Measurements from ENCODE around the gene NAV2.

NAV2 gene, protein sequence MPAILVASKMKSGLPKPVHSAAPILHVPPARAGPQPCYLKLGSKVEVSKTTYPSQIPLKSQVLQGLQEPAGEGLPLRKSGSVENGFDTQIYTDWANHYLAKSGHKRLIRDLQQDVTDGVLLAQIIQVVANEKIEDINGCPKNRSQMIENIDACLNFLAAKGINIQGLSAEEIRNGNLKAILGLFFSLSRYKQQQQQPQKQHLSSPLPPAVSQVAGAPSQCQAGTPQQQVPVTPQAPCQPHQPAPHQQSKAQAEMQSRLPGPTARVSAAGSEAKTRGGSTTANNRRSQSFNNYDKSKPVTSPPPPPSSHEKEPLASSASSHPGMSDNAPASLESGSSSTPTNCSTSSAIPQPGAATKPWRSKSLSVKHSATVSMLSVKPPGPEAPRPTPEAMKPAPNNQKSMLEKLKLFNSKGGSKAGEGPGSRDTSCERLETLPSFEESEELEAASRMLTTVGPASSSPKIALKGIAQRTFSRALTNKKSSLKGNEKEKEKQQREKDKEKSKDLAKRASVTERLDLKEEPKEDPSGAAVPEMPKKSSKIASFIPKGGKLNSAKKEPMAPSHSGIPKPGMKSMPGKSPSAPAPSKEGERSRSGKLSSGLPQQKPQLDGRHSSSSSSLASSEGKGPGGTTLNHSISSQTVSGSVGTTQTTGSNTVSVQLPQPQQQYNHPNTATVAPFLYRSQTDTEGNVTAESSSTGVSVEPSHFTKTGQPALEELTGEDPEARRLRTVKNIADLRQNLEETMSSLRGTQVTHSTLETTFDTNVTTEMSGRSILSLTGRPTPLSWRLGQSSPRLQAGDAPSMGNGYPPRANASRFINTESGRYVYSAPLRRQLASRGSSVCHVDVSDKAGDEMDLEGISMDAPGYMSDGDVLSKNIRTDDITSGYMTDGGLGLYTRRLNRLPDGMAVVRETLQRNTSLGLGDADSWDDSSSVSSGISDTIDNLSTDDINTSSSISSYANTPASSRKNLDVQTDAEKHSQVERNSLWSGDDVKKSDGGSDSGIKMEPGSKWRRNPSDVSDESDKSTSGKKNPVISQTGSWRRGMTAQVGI (N-terminal part only)

DNA sequence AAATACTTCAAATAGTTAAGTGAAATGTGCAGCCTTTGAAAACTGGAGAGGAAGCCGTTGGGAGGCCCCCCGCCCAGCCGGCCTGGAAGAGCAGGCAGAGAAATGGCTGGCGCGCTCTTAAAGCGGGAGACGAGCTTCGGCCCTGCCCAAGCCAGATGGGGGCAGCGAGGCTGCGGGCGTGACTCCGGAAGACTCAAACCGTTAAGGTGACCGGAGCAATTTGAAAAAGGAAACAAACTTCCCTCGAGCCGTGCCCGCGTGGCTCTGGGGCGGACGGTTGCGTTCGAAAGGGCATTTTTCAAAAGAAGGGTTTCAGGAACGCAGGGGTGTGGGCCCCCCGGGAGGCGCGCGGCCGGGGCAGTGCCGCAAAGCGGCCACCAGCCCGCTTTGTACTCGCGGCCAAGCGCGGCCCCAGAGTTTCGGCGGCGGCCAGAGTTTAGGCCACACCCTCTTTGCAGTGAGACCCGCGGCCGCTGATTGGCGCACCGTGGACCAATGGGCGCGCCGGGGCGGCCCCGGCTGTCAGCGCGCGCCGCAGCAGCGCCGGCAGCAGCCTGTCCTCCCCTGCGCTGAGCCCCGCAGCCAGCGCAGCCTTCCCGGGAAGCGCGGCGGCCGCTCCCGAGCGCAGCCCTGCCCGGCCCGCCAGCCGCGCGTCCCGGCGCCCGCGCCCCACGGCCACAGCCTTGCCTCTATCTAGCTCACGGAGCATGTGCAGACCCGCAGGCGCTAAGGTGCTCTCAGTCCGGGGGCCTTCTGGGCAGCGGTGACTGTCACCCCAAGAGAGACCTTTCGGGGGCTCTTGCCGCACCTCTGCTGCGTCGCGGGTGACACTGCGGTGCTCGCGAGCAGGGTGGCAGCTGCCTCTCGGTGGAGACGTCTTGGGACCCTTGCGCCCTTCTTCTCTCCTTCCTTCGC lies at the start of gene NAV2:
Gene NAV2 (plus strand): TSS at position 557 of the 915 bp plus-strand sequence. CDS start 859 bp downstream, outside the sequence.
- H3K27ac Mint-ChIP-seq: peak within 1 kb of the TSS; percentile 85
- H3K4me3 Mint-ChIP-seq: peak within 1 kb of the TSS; percentile 90
- H3K27me3 Mint-ChIP-seq (ENCODE audit: low read depth): peaks cover 68% of the 10 kb centered on the region
- peaks cover 20% of the 10 kb centered on the region for H3K4me1 Mint-ChIP-seq (ENCODE audit: low read depth)
- H3K36me3 Mint-ChIP-seq (ENCODE audit: low read depth): peaks cover 5% of the 10 kb centered on the region
- no peaks in the 10 kb centered on the region for H3K9me3 Mint-ChIP-seq

DNA sequence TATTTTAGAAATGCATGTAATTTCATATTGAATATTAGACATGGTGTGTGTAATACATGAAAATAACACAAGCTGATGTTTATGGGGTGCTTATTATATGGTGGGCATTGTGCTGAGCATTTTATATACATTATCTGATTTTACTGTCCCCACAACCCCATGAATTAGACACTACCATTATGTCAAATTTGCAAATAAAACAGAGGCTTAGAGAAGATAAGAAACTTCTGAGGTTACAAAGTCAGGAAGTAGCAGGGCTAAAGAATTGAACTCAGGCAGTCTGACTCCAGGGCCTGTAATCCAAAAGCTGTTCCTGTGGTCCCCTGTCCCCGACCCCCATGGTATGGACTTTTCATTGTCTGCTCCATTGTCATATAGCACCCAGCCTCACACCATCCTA lies 49.4 kb upstream of the NAV2 start:
- H3K36me3 Mint-ChIP-seq (ENCODE audit: low read depth): no peaks in the 10 kb centered on the region
- no peak overlapping the region for H3K27ac Mint-ChIP-seq

DNA sequence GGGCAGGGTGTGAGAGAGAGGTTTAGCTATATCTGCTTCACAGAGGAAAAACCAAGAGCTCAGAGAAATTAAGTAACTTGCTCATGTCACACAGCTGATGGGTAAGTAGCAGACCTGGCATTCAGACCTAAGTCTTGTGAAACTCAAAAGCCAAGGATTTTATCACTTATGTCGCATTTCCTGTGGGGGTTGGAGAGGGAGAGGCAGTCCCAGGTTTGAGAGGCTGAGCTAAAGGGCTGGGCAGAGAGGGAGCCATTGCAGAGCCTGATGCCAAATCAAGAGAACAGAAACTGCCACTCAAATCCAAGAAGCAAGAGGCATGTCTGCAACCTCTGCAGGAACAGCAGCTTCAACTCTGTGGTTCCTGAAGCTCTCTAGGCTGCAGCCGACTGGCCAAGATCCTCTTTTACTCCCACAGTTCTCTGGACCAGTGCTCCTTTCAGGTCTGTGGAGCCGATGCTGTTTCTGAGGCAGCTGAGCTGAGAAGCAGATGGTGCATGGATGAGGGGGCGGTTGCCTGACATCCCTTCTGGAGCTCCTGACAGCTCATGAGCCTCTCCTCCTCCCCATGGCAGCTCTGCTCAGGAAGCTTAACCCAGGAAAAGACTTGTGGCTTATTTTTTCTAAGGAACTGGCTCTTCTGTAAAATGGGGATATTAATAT lies 47.6 kb upstream of the NAV2 start:
- Mint-ChIP-seq H3K4me1 (ENCODE audit: low read depth) (peaks cover 2% of the 10 kb centered on the region), H3K27me3 (ENCODE audit: low read depth) (peaks cover 4% of the 10 kb centered on the region), H3K4me3 (no peak overlapping the region), H3K27ac (no peak overlapping the region), H3K36me3 (ENCODE audit: low read depth) (no peaks in the 10 kb centered on the region), H3K9me3 (no peaks in the 10 kb centered on the region)

More for the DNA sequence above, 49.4 kb upstream of the NAV2 start:
- Mint-ChIP-seq H3K9me3 (no peaks in the 10 kb centered on the region), H3K4me1 (ENCODE audit: low read depth) (peaks cover 2% of the 10 kb centered on the region), H3K4me3 (no peak overlapping the region), H3K27me3 (ENCODE audit: low read depth) (peaks cover 4% of the 10 kb centered on the region)

DNA sequence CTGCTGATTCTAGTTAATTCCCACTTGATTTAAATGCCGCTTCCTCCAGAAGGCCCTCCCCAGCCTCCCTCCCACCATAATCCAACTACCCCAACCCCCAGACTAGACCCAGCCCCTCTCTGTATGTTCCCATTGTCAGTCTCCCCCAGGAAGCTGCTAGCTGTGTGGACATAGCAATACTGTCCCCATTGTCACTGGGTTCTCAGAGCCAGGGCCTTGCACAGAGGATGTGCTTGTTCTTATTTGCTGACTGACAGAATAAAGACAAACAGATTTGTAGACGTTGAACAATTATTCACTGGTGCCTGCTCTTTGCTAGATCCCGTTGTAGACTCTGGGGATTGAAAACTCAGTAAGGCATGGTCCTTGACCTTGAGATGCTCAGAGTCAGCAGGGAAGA lies 45.7 kb upstream of the NAV2 start:
- Mint-ChIP-seq H3K27ac (no peak overlapping the region), H3K27me3 (ENCODE audit: low read depth) (peaks cover 8% of the 10 kb centered on the region), H3K9me3 (no peaks in the 10 kb centered on the region), H3K36me3 (ENCODE audit: low read depth) (no peaks in the 10 kb centered on the region), H3K4me3 (no peak overlapping the region), H3K4me1 (ENCODE audit: low read depth) (no peaks in the 10 kb centered on the region)

DNA sequence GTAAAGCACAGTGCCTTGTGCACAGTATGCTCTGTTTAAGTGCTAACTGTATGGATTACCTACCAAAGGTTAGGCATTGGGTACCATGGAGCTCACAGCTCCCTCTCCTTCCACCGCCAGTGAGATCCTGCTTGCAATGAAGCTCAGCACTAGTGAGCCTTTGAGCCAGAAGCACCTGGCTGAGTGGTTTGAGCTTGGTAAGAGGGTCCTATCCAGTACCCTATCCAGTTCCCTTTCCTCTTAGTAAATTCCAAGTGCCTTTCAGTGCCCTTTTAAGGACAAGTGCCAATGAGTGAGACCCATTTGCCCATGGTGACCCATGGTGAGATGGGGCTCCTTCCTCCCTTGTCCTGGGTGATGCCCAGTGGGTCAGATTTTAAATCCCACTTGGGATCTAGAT lies 43.1 kb upstream of the NAV2 start:
- Mint-ChIP-seq H3K36me3 (ENCODE audit: low read depth) (no peaks in the 10 kb centered on the region), H3K27ac (no peak overlapping the region), H3K9me3 (no peaks in the 10 kb centered on the region), H3K27me3 (ENCODE audit: low read depth) (peaks cover 3% of the 10 kb centered on the region), H3K4me3 (no peak overlapping the region), H3K4me1 (ENCODE audit: low read depth) (no peaks in the 10 kb centered on the region)

DNA sequence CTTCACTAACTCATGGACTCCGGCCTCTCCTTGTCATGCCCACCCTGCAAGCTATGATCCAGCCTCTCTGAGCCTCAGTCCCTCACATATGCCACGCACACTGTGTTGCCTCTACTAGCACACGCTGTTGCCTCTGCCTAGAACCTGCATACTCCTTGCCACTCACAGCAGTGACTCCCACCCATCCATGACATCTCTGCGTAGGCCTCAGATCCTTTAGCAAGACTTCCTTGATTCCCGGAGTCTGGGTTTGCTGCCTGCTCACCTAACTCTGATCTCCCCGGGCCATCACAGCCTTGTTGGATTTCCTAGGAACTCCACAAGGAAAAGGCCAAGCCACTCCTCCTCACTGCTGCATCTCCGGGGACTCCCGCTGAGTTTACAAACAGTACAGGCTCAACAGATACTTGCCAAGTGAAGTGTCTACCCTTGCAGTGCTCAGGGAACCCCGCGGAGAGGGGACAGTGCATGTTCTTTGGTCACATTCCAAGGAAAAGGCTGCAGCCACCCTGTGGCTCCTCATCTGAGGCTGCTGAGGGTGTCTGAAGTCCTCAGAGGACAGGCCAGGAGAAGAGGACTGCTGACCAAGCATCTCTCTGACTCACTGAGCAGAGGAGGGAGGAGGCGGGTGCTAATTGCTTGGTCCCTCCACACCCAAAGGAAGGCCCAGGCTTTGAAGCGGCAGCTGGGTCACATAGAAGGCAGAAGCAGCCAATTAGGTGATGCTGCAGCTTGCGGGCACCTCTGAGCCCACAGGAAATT lies 42.4 kb upstream of the NAV2 start:
- no peaks in the 10 kb centered on the region for H3K9me3 Mint-ChIP-seq

DNA sequence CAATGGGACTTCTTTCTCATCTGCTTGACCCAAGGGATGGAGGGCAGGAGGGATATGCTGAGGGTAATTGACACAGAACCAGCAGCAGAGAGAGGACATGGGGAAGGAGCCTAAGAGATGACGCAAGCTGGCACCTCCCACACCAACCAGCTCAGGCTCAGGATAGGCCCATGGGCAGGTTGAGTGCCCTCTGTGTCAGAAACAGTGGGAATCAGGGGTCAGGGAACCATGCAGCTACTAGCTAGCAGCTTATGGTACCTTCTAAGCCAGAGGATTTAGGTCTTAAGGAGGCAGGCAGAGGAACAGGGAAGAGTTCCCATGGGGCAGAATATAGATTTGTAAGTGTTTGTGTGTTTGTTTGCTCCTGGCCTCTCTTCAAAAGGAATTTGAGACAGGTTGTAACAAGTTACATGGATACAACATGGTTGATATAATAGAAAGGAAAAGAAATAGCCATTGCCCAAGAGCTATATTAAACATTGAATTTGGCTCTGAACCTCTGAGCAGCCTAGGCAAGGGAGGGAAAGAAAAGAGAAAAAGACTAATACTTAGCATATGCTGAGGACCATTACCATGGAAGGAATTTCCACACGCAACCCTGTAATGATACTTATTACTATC lies 39.9 kb upstream of the NAV2 start:
- Mint-ChIP-seq H3K27ac (no peak overlapping the region), H3K4me3 (no peak overlapping the region), H3K9me3 (no peaks in the 10 kb centered on the region), H3K27me3 (ENCODE audit: low read depth) (peaks cover 8% of the 10 kb centered on the region), H3K4me1 (ENCODE audit: low read depth) (no peaks in the 10 kb centered on the region), H3K36me3 (ENCODE audit: low read depth) (no peaks in the 10 kb centered on the region)

More for the DNA sequence above, 42.4 kb upstream of the NAV2 start:
- Mint-ChIP-seq H3K27me3 (ENCODE audit: low read depth) (peaks cover 7% of the 10 kb centered on the region), H3K36me3 (ENCODE audit: low read depth) (no peaks in the 10 kb centered on the region), H3K4me3 (no peak overlapping the region), H3K4me1 (ENCODE audit: low read depth) (no peaks in the 10 kb centered on the region), H3K27ac (no peak overlapping the region)

DNA sequence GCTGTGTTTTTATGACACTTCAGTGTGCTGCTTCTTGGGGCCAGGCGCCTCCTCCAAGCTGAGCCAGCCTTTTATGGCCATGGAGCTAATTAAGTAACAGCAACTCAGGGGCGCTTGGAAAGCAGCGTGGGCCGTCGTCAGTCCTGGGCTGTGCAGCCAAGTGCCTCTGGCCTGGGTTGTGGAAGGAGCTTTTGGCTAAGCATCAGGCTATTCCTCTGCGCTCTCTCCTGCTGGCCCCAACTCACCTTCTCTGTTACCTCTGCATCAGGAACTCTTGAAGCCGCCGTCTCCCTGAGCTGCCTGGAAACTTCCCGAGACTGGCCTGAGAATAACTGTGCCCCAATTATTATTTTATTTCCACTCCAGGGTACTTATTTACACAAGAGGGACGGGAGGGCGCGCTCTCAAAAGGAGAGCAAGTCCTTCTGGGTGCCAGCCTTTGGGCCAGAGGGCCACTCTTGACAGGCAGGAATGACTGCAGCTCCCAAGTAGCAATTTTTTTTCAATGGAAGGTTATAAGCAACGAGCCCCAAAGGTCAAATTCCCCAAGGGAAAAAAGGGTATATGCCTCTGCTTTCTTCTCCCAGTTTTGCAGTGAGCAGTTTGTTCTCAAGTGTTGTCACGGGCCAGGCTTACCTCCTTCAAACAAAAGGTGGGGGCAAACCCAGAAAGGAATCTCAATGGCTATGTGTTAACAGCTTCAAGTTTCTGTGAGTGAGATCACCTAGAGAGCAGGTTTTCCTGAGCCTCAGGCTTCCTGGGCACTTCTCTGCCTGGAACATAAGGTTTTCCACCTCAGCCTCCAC lies 38.5 kb upstream of the NAV2 start:
- Mint-ChIP-seq H3K27ac (no peak overlapping the region), H3K27me3 (ENCODE audit: low read depth) (peaks cover 8% of the 10 kb centered on the region), H3K9me3 (no peaks in the 10 kb centered on the region), H3K4me3 (no peak overlapping the region), H3K4me1 (ENCODE audit: low read depth) (no peaks in the 10 kb centered on the region), H3K36me3 (ENCODE audit: low read depth) (no peaks in the 10 kb centered on the region)

DNA sequence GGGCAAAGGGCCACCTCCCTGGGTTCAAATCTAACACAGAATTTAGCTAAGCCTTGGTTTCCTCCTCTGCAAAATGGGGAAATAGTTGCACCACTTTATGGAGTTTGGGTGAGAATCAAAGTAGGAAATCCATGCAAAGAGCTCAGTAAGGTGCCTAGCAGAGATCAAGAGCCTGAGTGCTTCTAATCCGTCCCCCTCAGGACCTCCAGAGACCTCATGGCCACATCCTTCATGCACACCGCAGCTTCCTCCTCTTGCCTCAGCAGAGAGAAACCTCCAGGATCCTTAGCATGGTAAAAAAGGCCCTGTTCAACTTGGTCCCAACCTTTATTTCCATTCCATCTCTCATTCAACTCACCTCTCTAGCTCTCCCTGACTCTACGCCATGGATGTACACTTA lies 37.8 kb upstream of the NAV2 start:
- Mint-ChIP-seq H3K4me3 (no peak overlapping the region), H3K9me3 (no peaks in the 10 kb centered on the region), H3K4me1 (ENCODE audit: low read depth) (no peaks in the 10 kb centered on the region), H3K27ac (no peak overlapping the region), H3K36me3 (ENCODE audit: low read depth) (no peaks in the 10 kb centered on the region), H3K27me3 (ENCODE audit: low read depth) (peaks cover 8% of the 10 kb centered on the region)

DNA sequence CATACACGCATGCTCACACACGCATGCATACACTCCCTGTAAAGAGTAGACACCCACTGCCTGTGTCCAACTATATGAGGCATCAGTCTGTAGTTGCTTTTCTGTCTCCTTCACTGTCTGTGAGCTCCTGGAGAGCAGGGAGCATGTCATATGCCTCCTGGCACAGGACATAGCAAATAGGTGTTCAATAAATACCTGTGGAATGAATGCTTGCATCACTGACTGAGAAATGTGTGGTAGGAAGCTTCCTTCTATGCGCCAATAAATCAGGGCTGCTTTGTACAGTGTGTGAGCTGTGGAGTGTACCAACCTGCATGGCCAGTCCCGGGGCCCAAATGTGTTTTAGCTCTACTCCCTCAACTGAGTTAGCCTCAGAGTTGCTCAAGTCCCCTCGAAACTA lies 37.2 kb upstream of the NAV2 start:
- H3K9me3 Mint-ChIP-seq: no peaks in the 10 kb centered on the region

DNA sequence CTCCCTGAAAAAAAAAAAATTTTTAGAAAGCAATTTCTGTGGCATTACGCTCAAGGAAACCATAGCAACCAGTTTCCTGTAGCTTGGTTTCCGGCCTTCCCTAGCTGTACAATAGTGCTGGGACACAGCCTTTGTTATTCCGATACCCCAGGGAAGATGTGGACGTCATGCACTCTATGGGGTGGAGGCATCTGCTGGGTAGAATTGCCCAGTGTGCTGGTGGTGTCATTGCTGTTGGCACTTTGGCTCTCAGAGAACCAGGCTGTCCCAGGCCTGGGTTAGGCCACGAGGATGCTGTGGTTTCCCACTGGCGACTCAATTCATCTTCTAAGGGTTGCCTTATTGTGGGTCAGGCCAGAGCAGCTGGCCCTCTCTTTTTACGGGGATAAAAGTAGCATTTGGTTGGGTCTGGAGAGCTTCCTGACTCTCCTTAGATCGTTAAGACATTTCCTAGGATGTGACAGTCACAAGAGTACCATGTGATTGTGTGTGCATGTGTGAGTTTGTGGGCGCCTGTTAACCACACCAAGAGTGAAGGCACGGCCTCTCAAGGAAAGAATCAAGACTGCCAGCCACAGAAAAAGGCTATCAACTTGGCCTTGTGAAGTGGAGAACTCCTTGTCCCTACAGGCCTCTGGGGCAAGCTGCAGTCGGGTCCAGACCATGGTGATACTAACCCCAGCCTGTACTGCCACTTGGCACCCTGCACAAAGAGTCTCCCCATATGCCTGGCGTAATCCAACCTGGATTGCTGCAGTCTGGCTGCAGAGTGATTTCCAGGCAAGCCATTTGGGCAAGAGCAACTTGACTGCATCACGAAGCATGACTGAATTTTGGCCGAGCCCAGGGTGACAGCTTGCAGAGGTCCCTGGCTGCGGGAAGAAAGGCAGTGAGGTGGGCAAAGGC lies 35.9 kb upstream of the NAV2 start:
- no peak overlapping the region for H3K4me3 Mint-ChIP-seq
- no peak overlapping the region for H3K27ac Mint-ChIP-seq
- H3K36me3 Mint-ChIP-seq (ENCODE audit: low read depth): no peaks in the 10 kb centered on the region
- H3K27me3 Mint-ChIP-seq (ENCODE audit: low read depth): peaks cover 5% of the 10 kb centered on the region
- no peaks in the 10 kb centered on the region for H3K4me1 Mint-ChIP-seq (ENCODE audit: low read depth)
- no peaks in the 10 kb centered on the region for H3K9me3 Mint-ChIP-seq

More for the DNA sequence above, 37.2 kb upstream of the NAV2 start:
- H3K36me3 Mint-ChIP-seq (ENCODE audit: low read depth): no peaks in the 10 kb centered on the region
- H3K27ac Mint-ChIP-seq: no peak overlapping the region
- H3K27me3 Mint-ChIP-seq (ENCODE audit: low read depth): peaks cover 8% of the 10 kb centered on the region
- H3K4me3 Mint-ChIP-seq: no peak overlapping the region
- no peaks in the 10 kb centered on the region for H3K4me1 Mint-ChIP-seq (ENCODE audit: low read depth)

Data from T-helper 1 cell treated with Interleukin-12 subunit alpha and Interleukin-12 subunit beta and Interleukin-4 antibody, amounts not matched to agents 30 μg/mL and 1 μg/mL, for 36 hours (primary cell).